A673 (cell line): ENCODE measurements around the gene ANKDD1B. TPM values are rescaled to one million over a fixed set of nuclear protein-coding genes. Genes with fewer than 3 reads are reported as not detected.
A peak's percentile ranks its signal among the peaks of the same experiment; 100 is the strongest.
"Not testable (repeated sequence)": the region's sequence is repeated elsewhere in the genome, so short reads cannot be mapped to it uniquely, and the experiment has no call there.

Experiments used
- BruUV-seq: library from RNA; stranded (reverse); fragments of 400-500 nt; replicated peaks from 2 replicates; lab custom pipeline; 2021; lab: Mats Ljungman, UMichigan
- CTCF ChIA-PET: fragments of 300-600 bp; sonication (Branson Sonifier 250); formaldehyde crosslinking; loops from one replicate; lab custom pipeline; 2022; ENCODE audit warnings: antibody characterized with exemption; lab: Charles Lee
- POLR2A ChIA-PET: fragments of 300-600 bp; sonication (Branson Sonifier 250); formaldehyde crosslinking; loops from one replicate; lab custom pipeline; 2022; ENCODE audit warnings: antibody characterized with exemption; ENCODE audit not compliant: low non-redundant PET; lab: Charles Lee
- DNase-seq: peaks from one replicate; pipeline ENCODE4 v3.0.0-alpha.2; 2015; ENCODE audit warnings: low spot score
- H3K27ac ChIP-seq: fragments of 200-600 bp; sonication (generic); 2 replicates; pipeline ENCODE4 v1.5.1; 2016; ENCODE audit warnings: mixed run types, low read depth, mild to moderate bottlenecking, mixed read lengths, antibody characterized with exemption, low read length; ENCODE audit not compliant: poor library complexity, severe bottlenecking
- H3K27me3 ChIP-seq: fragments of 200-600 bp; sonication (generic); replicated peaks from 2 replicates; pipeline ENCODE4 v1.6.1; 2017; ENCODE audit warnings: mixed run types, low read depth, mild to moderate bottlenecking, mixed read lengths, antibody characterized with exemption, low read length; ENCODE audit not compliant: insufficient read depth, poor library complexity
- H3K36me3 ChIP-seq: fragments of 200-600 bp; sonication (generic); 2 replicates; pipeline ENCODE4 v1.6.1; 2016; ENCODE audit warnings: mixed run types, mild to moderate bottlenecking, mixed read lengths, antibody characterized with exemption, low read length; ENCODE audit not compliant: insufficient read depth, poor library complexity, severe bottlenecking
- H3K4me1 ChIP-seq: fragments of 200-600 bp; sonication (generic); 2 replicates; pipeline ENCODE4 v1.6.1; 2017; ENCODE audit warnings: mixed run types, mild to moderate bottlenecking, mixed read lengths, antibody characterized with exemption, low read length; ENCODE audit not compliant: insufficient read depth, poor library complexity, severe bottlenecking
- H3K4me3 ChIP-seq: fragments of 200-600 bp; sonication (generic); 2 replicates; pipeline ENCODE4 v1.5.1; 2016; ENCODE audit warnings: low read depth, mixed run types, mild to moderate bottlenecking, mixed read lengths, low read length; ENCODE audit not compliant: poor library complexity, severe bottlenecking
- H3K9me3 ChIP-seq: fragments of 200-600 bp; sonication (generic); 2 replicates; pipeline ENCODE4 v1.6.1; 2016; ENCODE audit warnings: mixed run types, low read depth, mild to moderate bottlenecking, mixed read lengths, antibody characterized with exemption, low read length; ENCODE audit not compliant: poor library complexity, severe bottlenecking
- CTCF ChIP-seq: fragments of 300-800, 200-600 bp; sonication (generic); conservative IDR thresholded peaks from 2 replicates; pipeline ENCODE4 v1.5.1; 2017; ENCODE audit warnings: low read depth, mild to moderate bottlenecking, antibody characterized with exemption, low read length, moderate library complexity, mixed read lengths
- EZH2 ChIP-seq: fragments of 200-600 bp; sonication (generic); IDR thresholded peaks from 2 replicates; pipeline ENCODE4 v1.6.1; 2017; ENCODE audit warnings: borderline replicate concordance, low read depth, mild to moderate bottlenecking, mixed read lengths, antibody characterized with exemption, low read length; ENCODE audit not compliant: poor library complexity, severe bottlenecking
- intact Hi-C: fragments of 100-400 bp; cut with micrococcal nuclease; formaldehyde crosslinking; loops from one replicate; pipeline ENCODE4 v1.10.0; 2022; ENCODE audit not compliant: unreplicated experiment
- total RNA-seq: library from RNA; stranded (reverse); gene quantifications from 2 replicates; pipeline ENCODE4 v1.2.3, GENCODE V29; 2021

ANKDD1B gene
- total RNA-seq, 1 experiment from 2014 or later, result not detected

DNA sequence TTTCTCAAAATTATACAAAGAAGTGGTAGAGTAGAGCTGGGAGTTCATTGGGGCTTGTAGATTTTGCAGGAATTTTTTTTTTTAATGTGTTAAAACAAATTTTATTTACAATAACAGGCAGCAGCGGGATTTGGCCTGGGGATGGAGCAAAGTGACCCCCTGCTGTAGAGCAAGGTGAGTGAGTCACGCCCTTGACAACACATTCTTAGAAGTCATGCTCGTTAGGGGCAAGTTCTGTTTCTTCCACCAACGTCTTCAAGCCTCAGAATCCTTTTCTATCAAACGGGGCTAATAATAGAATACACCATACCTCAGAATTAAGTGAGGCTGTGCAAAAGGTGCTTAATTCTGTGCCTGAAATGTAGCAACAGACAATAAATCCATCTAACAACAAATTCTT is 1.1 kb upstream of the ANKDD1B start:
- H3K36me3 ChIP-seq, result no peaks in the 10 kb centered on the region
- no peak overlapping the region for H3K4me3 ChIP-seq
- no peaks in the 10 kb centered on the region for H3K4me1 ChIP-seq
- CTCF ChIA-PET, result no interaction called here
- POLR2A ChIA-PET, result no interaction called here
- H3K9me3 ChIP-seq, result no peaks in the 10 kb centered on the region
- no peak overlapping the region for H3K27ac ChIP-seq
- DNase-seq, result no peak
- no peaks in the 10 kb centered on the region for H3K27me3 ChIP-seq
- TF ChIP-seq CTCF (no peak), EZH2 (no peak)
- intact Hi-C loops, result no loop called here
- BruUV-seq, result no TSS peak

- H3K36me3 ChIP-seq, POLR2A ChIA-PET, CTCF ChIA-PET, intact Hi-C loops, BruUV-seq, H3K27ac ChIP-seq, H3K27me3 ChIP-seq, H3K9me3 ChIP-seq, H3K4me1 ChIP-seq: not testable (repeated sequence)
- peak; percentile 11 for DNase-seq
- peak overlapping the region; percentile 52 for H3K4me3 ChIP-seq
Observed at GRCh38 chr5:75610859-75611310, 368 bp upstream of the ANKDD1B start.

- Histone ChIP-seq H3K4me3 (peak overlapping the region; percentile 52), H3K27ac (no peak overlapping the region), H3K4me1 (no peaks in the 10 kb centered on the region), H3K27me3 (no peaks in the 10 kb centered on the region), H3K9me3 (no peaks in the 10 kb centered on the region), H3K36me3 (no peaks in the 10 kb centered on the region)
- CTCF ChIA-PET, result no interaction called here
- no peak for DNase-seq
- TF ChIP-seq EZH2, result no peak
- POLR2A ChIA-PET, result no interaction called here
- intact Hi-C loops, result no loop called here
- BruUV-seq, result no TSS peak
Observed at GRCh38 chr5:75612226-75612569, 945 bp downstream of the ANKDD1B start.

DNA sequence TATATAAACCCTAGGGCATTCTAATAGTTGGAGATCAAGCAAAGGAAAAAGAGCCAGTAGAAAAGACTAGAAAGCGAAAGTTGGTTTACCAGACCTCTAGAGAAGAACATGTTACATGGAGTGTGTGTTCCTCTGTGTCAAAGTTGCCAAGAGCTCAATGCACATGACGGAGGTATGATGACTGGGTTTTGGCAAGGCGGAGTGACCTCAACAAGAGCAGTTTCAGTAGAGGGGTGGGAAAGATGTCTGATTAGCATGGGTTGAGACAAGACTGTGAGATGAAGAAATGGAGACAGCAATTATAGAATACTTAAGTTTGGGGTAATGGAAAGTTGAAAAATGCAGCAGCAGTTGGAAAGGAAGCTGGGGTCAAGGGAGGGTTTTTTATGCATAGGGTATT is 1.6 kb downstream of the ANKDD1B start:
- Histone ChIP-seq H3K27me3 (no peaks in the 10 kb centered on the region), H3K9me3 (no peaks in the 10 kb centered on the region), H3K4me3 (no peak overlapping the region), H3K4me1 (no peaks in the 10 kb centered on the region), H3K27ac (no peak overlapping the region), H3K36me3 (no peaks in the 10 kb centered on the region)
- ChIA-PET CTCF (no interaction called here), POLR2A (no interaction called here)
- DNase-seq, result no peak
- no TSS peak for BruUV-seq
- TF ChIP-seq CTCF, result no peak
- intact Hi-C loops, result no loop called here
